C4-2B (cell line): ENCODE measurements around the gene MYO7B.

Source experiments
- CTCF ChIP-seq: fragments of 450-650 bp; conservative IDR thresholded peaks from 2 replicates; pipeline ENCODE4 v1.5.1; 2017; ENCODE audit warnings: mild to moderate bottlenecking
- ZFX ChIP-seq: fragments of 450-650 bp; IDR thresholded peaks from 2 replicates; pipeline ENCODE4 v1.6.1; 2017

GRCh38 chr2:127631997-127632581 is 96.6 kb downstream of the MYO7B start:
- no peak for TF ChIP-seq CTCF
- TF ChIP-seq ZFX: no peak
